T follicular helper cell (primary cell): ENCODE data around the gene SLC38A5.

Experiments used
- DNase-seq: peaks from one replicate; pipeline ENCODE4 v3.0.0-alpha.2; 2020; ENCODE audit warnings: low read depth

The SLC38A5 gene

DNA sequence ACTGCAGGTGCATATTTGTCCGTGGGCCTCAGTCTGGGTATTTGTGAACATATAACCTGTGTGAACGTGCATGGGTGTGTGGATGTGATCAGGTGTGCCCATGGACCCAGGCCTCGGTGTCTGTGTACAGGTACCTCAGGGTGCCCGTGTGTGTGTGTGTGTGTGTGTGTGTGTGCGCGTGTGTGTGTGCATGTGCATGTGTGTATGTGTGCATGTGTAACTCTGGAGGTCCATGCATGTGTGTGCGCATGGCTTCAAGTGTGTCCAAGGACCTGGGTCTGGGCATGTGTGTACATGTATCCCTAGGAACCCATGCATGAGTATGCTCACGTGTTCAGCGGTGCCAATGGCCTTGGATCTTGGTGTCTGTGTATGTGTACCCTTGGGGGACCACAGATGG, 21.7 kb upstream of the SLC38A5 start:
- no peak for DNase-seq

DNA sequence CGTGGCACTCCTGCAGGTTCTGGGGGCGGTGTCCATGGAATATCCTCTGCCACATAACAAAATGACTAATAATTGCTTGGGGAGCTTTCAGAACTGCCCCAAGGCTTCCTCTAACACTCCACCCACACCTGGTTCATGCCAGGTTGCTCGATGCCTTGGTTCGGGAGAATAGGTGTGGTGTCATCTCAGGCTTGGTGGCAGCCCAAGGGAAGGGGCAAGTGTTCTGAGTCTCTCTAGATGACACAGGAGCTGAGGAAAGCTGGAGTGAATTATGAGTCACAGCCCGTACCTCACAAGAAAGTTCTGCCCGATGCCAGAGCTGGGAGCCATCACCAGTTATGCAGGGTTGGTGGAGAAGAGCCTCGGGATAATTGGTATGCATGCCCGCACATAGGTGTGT, 20.6 kb upstream of the SLC38A5 start:
- DNase-seq, result no peak

DNA sequence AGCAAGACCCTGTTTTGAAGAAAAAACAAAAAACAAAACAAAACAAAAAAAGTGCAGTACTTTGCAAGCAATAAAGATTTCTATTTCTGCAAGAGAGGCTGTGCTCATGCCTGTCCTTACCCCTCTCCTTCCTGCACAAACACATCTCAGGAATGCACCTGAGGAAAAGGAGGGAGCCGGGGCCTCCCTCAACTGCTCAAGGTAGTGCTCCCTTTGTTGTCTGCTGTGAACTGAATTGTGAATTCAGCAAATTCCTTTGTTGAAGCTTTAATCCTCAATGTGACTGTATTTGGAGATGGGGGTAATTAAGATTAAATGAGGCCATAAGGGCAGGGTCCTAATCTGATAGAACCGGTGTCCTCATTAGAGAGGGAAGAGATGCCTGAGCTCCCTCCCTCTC, 19.8 kb upstream of the SLC38A5 start:
- DNase-seq, result no peak

DNA sequence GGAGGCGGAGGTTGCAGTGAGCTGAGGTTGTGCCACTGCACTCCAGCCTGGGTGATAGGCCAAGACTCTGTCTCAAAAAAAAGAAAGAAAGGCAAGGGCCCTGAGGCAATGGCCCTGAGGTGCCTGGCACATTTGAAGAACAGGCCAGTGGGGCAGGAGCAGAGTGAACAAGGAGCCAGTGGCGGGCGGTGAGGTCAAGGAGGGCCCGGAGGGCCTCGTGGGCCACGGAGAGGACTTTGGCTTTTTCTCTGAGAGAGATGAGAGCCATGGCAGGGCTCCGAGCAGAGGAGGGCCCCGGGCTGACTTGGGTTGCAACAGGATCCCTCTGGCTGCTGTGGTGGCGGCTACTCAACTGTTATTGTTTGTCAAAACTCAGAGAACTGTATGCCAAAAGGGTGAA, 19.2 kb upstream of the SLC38A5 start:
- DNase-seq, result no peak

DNA sequence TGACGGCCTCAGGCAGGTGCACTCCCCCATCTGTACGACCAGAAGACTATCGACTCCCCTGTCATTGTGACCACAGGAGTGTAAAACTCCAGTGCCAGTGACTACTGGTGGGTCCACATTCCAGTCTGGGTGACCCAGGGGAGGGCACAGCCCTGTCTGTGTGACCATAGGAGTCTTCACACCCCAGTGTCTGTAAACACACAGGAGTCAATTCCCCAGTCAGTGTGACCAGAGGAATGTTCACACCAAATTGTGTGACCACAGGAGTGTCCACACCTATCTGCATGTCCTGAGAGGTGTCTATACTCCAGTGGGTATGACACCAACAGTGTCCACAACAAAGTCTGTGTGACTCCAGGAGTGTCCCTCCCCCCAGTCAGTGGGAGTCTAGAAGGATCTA, 18.0 kb upstream of the SLC38A5 start:
- DNase-seq, result no peak

DNA sequence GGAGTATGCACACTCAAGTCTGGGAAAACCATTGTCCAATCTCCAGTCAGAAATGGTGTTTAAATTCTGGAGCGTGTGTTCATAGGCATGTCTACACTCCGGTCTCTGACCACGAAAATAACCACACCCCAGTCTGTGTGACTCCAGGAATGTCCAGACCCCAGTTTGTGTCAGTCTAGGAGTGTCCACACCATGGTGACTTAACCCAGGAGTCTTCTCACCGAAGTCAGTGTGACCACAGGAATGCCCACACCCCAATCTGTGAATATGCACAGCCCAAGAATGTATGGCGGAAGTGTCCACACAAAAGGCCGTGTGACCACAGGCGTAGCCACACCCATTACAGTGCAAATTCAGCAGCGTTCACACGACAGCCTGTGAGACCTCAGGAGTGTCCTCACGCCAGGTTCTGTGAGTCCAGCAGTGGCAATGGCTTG, 17.3 kb upstream of the SLC38A5 start:
- DNase-seq, result no peak

DNA sequence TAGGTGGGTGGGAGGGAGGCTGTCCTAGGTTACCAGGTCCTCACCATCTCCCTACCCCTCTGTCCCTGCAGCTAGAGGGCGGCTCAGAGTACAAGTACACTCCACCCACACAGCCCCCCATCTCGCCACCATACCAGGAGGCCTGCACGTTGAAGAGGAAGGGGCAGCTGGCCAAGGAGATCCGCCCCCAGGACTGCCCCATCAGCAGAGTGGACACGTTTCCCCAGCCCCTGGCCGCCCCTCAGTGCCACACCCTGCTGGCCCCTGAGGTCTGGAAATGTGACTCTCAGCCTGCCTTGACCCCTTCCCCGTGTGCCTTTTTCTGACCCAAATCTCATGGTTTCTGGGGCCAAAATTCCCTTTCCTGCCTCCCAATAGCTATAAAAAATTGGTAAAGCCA, 12.5 kb upstream of the SLC38A5 start:
- no peak for DNase-seq

DNA sequence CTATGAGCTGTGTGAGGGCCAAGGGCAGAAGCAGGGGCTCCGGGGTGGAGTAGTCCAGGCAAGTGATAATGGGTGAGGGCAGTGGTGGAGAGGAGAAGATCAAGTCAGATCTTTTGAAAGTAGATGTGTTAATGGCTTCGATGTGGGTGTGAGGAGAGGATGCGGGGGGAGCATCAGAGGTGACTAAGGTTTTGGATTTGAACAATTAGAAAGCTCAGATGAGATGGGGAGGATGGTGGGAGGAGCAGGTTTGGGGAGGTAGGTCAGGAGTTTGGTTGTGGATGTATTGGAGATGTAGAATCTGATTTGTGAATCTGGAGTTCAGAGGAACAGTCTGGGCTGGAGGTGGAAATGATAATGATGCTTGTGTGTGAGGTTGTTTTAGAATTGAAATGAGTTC, 10.5 kb upstream of the SLC38A5 start:
- DNase-seq, result no peak

DNA sequence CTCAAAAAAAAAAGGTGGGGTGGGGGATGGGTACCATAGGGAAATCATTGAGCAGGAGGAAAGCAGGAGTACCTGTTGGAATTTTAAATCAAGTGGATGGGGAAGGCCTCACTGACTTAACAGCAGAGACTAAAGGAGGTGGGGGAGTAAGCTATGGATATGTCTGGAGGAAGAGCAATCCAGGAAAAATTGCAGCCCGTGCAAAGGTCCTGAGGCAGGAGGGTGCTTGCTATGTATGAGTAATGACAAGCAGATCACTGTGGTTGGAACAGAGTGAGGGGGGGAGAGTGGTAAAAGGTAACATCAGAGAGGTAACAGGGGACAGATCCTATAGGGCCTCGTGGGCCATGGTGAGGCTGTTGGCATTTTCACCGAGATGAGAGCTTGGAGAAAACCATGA, 10.1 kb upstream of the SLC38A5 start:
- no peak for DNase-seq

DNA sequence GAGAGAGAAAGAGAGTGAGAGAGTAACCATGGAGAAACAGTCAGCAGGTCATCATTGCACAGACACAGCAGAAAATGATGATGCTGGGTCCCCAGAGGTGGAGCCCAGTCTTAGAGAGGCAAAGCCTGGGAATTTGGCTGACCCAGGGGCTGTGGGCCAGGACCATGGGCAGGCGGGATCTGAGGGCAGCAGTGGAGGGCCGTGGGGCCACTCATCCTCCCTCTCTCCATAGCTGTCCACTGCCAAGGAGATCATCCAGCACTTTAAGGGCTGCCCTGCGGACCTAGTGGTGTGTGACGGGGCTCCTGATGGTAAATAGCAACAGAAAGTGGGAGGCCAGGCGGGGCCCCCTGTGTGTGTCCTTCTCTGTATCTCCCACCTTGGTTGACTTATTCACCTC, 8.7 kb upstream of the SLC38A5 start:
- no peak for DNase-seq

DNA sequence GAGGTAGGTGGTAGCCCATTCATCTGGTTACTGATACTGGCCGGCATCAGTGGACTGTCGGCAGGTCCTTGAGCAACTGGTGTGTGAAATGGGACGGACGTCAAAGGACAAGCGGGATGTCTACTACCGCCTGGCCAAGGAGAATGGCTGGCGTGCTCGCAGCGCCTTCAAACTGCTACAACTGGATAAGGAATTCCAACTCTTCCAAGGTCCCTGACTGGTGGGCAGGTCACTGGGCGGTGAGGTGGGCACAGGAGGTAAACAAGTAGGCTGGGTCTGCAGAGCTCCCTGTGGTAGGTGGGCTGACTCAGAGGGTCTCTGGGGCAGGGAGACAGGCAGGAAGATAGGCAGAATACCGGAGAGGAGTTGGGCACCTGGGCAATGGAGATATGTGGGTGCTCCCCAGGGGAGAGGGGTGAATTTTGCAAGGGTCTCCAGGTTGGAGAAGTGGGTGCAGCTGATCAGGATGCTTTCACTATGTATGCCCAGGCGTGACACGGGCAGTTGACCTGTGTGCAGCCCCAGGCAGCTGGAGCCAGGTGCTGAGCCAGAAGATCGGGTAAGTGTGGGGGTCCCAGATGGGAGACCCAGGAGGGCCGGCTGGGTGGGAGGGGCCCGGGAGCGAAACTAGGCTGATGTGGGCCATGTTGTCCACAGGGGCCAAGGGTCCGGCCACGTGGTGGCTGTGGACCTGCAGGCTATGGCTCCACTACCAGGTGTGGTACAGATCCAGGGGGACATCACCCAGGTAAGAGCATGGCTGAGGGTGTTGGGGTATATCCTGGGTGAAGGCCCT, 8.1 kb upstream of the SLC38A5 start:
- no peak for DNase-seq

DNA sequence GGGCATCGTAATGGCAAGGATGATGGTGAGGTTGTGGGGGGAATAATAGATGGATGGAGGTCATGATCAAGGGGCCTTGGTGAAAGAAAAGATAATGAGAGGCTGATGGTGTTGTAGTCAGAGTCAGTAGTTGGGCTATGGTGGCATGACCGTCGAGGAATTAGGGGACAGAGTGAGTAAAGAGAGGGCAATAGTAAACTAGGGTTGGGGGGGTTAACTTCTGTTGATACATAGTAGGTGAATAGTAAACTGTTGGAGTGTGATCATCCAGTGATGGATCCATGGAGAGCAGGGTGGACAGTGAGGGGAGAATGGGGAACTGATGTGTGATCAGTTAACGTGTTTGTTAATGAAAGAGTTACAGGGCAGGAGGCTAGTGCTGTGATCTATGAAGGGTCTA, 6.9 kb upstream of the SLC38A5 start:
- no peak for DNase-seq

DNA sequence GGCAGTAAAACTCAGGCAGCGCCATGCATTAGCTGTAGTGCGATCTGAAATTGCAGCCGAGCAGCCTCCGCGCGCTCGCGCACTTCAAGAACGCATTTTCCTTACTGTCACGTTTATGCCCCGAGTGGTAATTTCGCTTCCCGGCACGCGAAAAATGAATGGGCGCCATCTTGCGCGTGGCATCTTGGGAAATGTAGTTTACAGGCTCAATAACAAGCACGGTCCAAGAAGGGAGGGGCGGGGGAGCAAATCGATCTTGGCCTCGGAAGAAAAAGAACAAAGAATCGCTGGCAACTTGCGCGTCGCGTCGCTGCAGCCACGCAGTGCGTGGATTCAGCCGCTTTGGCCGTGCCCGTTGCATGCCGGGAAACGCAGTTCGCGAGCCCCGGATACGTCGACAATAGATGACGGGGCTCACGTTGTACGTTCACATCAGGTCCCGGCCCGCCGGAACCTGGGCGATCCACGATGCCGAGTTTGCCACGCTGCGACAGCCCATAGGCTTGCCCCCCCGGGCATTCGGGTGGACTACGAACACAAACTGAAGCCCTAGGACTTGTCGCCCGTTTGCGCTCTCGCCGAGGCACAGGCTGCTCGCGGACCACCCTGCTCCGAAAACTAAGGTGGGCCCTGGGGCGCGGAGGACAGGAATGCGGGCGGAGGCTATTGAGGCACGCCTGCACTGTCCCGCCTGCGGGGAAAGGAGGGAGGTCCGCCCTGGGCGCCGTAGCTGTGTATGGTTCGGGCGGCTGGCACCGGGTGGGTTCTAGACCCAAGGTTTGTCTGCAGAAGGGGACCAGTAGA, 5.9 kb upstream of the SLC38A5 start, which contains the start of gene FTSJ1:
Gene FTSJ1, plus strand, starts transcription at position 426 of the 804 bp plus-strand sequence. CDS start 1,849 bp downstream, outside the sequence.
- DNase-seq, result peak; percentile 83

DNA sequence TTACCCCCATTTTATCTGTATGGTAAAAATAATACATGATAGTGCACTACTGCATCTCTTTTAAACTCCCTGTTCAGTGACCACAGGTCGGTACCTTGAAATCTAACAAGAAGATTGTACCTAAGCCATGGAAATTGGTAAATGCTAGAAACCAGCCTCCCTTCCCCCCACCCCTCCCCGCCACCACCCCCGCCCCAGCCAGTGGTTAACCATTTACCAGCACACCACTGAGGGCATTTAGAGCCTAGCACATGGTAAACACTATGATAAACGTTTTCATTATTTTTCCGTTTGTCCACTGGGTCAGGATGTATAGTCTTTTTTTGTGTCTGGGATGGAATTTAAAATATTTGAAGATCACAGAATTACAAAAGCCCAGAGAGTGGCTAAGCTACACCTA, 5.2 kb upstream of the SLC38A5 start:
- no peak for DNase-seq

DNA sequence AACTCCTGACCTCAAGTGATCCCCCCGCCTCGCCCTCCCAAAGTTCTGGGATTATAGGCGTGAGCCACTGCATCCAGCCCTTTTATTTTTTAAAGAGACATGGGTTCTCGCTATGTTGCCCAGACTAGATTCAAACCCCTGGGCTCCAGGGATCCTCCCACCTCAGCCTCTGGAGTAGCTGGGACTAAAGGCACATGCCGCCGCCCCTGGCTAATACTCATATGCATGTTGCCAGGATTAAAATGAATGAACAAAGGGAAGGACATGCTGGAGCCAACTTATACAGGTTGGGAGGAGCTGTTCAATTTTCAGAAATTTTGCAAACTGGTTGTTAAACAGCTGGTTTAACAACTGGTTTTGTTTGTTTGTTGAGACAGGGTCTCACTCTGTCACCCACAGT, 4.5 kb upstream of the SLC38A5 start:
- DNase-seq, result no peak

DNA sequence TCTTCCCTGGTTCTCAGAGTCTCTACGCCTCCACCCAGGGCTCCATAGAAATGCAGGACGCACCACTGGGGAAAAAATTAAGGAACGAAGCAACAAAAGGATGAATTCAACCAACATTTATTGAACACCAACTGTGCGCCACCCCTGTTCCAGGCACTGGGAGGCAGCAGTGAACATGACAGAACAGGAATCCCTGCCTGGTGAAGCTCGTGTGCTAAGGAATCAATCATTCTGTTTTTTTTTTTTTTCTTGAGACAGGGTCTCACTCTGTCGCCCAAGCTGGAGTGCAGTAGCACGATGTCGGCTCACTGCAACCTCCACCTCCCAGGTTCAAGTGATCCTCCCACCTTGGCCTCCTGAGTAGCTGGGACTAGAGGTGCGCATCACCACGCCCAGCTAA, 4.1 kb upstream of the SLC38A5 start:
- no peak for DNase-seq

DNA sequence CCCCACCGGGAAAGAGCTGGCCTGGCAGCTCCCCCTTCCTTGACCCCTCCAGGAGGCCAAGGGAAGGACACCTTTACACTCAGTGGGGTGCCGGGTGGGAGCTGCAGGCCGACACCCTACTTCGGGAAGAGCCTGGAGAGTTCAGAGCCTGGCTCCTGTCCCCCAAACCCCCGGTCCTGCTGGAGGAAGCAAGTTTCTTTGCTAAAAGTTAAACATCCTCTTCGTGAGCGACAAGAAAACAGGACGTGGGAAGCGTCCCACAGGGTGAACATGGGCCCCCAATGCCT, 3.6 kb upstream of the SLC38A5 start:
- no peak for DNase-seq

DNA sequence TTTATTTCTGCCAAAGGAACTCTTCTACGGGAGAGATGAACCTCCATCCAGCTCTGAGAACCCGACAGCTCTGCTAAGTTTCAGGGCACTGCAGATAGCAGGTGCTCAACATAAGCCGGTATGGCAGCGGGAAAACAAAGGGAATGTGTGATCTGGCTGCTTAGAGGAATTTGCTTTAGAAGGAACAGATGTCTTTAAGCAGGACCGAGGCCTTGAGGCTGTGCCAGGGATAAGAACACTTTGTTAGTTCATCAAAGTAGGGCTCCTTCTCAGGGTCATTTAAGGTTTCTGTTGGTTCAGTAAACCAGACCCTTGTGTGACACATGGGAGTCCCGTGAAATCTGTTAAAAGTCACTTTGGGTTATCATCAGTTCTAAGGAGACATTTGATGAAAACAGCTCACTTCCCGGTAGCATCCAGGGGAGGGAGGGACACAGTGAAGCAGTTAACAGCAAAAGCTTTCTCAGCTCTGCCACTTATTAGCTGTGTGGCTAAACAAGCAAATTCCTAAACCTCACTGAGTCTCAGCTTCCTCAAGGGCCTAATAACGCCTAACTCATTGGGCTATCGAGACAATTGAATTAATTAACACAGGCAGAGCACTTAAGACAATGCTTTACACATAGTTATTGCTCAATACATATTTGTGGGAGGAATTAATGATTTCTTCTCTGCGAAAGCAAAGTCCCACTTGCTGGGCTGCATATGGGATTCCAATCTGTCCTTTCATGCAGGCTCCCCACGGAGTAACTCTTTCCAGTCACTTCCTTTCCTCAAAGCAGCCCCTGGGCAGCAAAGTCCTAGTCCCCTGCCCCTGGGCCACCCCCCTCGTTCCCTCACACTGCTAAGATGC, 3.0 kb upstream of the SLC38A5 start:
- DNase-seq, result no peak

DNA sequence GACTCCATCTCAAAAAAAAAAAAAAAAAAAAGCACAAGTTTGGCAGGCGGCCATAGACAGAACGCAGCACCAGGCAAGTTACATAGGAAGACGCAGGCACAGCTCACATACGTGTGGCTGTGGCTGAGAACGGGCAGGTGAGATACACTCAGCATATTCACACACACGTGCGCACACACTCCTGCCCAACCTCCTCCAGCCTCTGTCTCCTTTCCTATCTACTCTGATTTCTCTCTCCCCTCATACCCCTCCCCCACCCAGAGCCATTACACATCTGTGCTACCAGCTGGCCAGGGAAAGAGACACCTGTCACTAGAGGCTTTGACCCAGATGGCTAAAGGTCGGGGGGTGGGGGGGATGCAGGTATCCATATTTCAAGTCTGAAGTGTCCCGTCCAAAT, 2.2 kb upstream of the SLC38A5 start:
- no peak for DNase-seq

DNA sequence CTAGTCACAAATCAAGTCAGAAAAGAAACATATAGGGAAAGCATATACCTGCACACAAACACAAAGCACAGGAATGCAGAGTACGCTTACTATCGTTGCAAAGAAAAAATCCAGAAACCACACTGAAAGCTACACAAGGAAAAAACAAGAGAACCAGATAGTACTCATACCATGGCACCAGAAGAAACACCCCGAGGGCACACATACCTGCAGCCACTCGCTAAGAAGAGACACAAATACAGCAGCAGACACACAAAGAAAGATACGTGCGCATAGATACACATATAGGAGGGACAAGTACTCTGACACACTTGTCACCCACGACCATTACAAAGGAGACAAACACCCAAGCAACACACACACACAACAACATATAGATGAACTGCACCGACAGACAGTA, 1.4 kb upstream of the SLC38A5 start:
- DNase-seq, result no peak

DNA sequence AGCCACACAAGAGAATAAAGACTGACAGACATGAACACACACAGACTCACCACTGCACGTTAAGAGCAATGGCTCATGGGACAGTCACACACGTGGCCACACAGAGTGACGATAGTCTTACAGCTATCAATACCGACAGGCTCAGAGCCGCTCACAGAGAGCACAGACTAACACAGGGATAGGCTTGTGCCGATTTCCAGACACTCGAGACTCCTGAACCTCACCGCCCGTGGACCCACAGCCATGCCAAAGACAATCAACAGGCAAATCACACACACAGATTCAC, 716 bp upstream of the SLC38A5 start:
- no peak for DNase-seq

DNA sequence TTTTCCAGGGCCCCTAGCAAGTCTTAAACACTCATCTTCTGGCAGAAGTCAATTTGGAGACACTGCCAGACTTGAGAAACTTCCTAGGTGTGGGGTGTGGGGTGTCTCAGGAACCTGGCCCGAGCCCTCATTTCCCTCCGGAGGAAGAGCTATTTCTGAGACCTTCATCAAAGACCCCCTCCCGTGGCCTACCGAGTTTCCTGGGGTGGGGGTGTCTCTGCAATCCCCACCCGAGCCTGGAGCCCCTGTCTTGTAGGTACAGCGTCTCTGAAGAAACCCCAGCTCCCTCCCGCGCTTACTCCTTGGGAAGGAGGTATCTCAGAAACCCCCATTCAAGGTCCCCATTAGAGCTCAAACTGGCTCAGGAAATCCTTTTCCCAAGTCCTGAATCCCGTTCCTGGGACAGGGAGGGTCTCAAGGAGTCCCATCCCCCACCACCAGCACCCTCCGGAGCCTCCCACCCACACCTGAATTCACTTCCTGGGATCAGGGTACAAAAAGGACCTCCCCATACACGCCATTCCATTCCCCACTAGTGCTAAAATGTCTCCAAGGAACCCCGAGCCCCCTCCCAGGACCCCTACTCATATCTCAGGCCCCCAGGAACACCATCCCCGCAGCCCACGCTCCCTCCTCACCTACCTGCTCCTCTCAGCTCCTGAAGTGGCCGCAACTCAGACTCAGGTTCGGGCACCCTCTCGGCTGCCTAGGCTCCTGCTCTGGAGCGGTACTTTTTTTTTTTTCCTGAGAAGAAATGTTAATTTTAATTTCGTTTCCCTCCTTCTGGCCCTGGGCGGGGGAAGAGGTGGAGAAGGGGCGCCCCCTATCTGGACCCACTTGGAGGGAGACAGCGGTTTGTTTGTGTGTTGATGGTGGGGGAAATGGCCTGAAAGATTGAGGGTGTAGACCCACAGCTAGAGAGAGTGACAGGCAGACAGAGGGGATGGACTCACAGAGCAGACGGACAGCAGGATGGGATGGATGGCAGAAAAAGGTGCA, 1.1 kb downstream of the SLC38A5 start:
- no peak for DNase-seq
